ELR (cell line): ENCODE data around the gene DTX3.

Experiments
- DNase-seq: peaks from one replicate; pipeline ENCODE4 v3.0.0-alpha.2; 2015; ENCODE audit warnings: low read depth

Gene DTX3

GRCh38 chr12:57620245-57620935, 15.8 kb downstream of the DTX3 start:
- no peak for DNase-seq

GRCh38 chr12:57620936-57621496, 16.4 kb downstream of the DTX3 start:
- no peak for DNase-seq

- DNase-seq, result peak; percentile 51
These were observed 17.1 kb downstream of the DTX3 start for GRCh38 chr12:57621497-57622292.

- no peak for DNase-seq
These were observed 17.9 kb downstream of the DTX3 start for GRCh38 chr12:57622293-57623245.

- DNase-seq, result no peak
These were observed 18.8 kb downstream of the DTX3 start for GRCh38 chr12:57623385-57623784.

GRCh38 chr12:57623811-57624390, 19.3 kb downstream of the DTX3 start:
- no peak for DNase-seq

GRCh38 chr12:57624441-57625220, 20.0 kb downstream of the DTX3 start:
- DNase-seq, result no peak

- DNase-seq, result no peak
These were observed 20.8 kb downstream of the DTX3 start for GRCh38 chr12:57625261-57626032.

- no peak for DNase-seq
These were observed 21.7 kb downstream of the DTX3 start for GRCh38 chr12:57626111-57626920.

GRCh38 chr12:57626921-57627445, 22.4 kb downstream of the DTX3 start:
- DNase-seq, result no peak

GRCh38 chr12:57627501-57628279, 23.1 kb downstream of the DTX3 start:
- DNase-seq, result no peak

GRCh38 chr12:57628280-57629191, 23.9 kb downstream of the DTX3 start:
- no peak for DNase-seq

GRCh38 chr12:57629897-57630471, 25.4 kb downstream of the DTX3 start:
- no peak for DNase-seq

- DNase-seq, result no peak
These were observed 26.3 kb downstream of the DTX3 start for GRCh38 chr12:57630891-57631433.

GRCh38 chr12:57631566-57632072, 27.0 kb downstream of the DTX3 start:
- DNase-seq, result no peak
